GM23248 (cell line): ENCODE results near the gene LBR. TPM values are rescaled to one million over a fixed set of nuclear protein-coding genes. Genes with fewer than 3 reads are reported as not detected.

ENCODE experiments used
- DNase-seq: peaks from one replicate; pipeline ENCODE4 v3.0.0-alpha.2; 2015
- H2AFZ ChIP-seq: fragments of 200-600 bp; sonication (generic); 2 replicates; pipeline ENCODE4 v1.6.1; 2016; ENCODE audit warnings: antibody characterized with exemption
- H3F3A ChIP-seq: fragments of 200-600 bp; sonication (generic); 2 replicates; pipeline ENCODE4 v1.6.1; 2016; ENCODE audit warnings: mild to moderate bottlenecking, antibody characterized with exemption, mixed run types; ENCODE audit not compliant: insufficient read depth
- H3K27ac ChIP-seq: fragments of 200-600 bp; sonication (generic); 2 replicates; pipeline ENCODE4 v1.5.1; 2016; ENCODE audit warnings: mild to moderate bottlenecking
- H3K27me3 ChIP-seq: fragments of 200-600 bp; sonication (generic); replicated peaks from 2 replicates; pipeline ENCODE4 v1.6.1; 2016; ENCODE audit warnings: mild to moderate bottlenecking; ENCODE audit not compliant: insufficient read depth
- H3K36me3 ChIP-seq: fragments of 200-600 bp; sonication (generic); 2 replicates; pipeline ENCODE4 v1.6.1; 2016; ENCODE audit warnings: low read depth, mild to moderate bottlenecking
- H3K4me1 ChIP-seq: fragments of 200-600 bp; sonication (generic); 2 replicates; pipeline ENCODE4 v1.6.1; 2016; ENCODE audit warnings: mild to moderate bottlenecking; ENCODE audit not compliant: insufficient read depth
- H3K4me2 ChIP-seq: fragments of 200-600 bp; sonication (generic); one replicate; pipeline ENCODE4 v1.6.1; 2016; ENCODE audit warnings: mild to moderate bottlenecking; ENCODE audit not compliant: unreplicated experiment
- H3K4me3 ChIP-seq: fragments of 200-600 bp; sonication (generic); 2 replicates; pipeline ENCODE4 v1.5.1; 2016; ENCODE audit warnings: mild to moderate bottlenecking
- H3K79me2 ChIP-seq: fragments of 200-600 bp; sonication (generic); 2 replicates; pipeline ENCODE4 v1.6.1; 2016; ENCODE audit warnings: mild to moderate bottlenecking; ENCODE audit not compliant: insufficient read depth
- H3K9ac ChIP-seq: fragments of 200-600 bp; sonication (generic); 2 replicates; pipeline ENCODE4 v1.6.1; 2016; ENCODE audit warnings: mild to moderate bottlenecking
- H3K9me2 ChIP-seq: fragments of 200-600 bp; sonication (generic); 2 replicates; pipeline ENCODE4 v1.6.1; 2016; ENCODE audit warnings: mixed run types, mild to moderate bottlenecking, moderate library complexity; ENCODE audit not compliant: insufficient read depth
- H3K9me3 ChIP-seq: fragments of 200-600 bp; sonication (generic); one replicate; pipeline ENCODE4 v1.6.1; 2017; ENCODE audit warnings: low read depth
- H4K20me1 ChIP-seq: fragments of 200-600 bp; sonication (generic); 2 replicates; pipeline ENCODE4 v1.6.0; 2016; ENCODE audit not compliant: insufficient read depth
- EZH2 ChIP-seq: fragments of 200-600 bp; sonication (generic); IDR thresholded peaks from 2 replicates; pipeline ENCODE4 v1.6.1; 2018; ENCODE audit warnings: antibody characterized with exemption, mild to moderate bottlenecking; ENCODE audit not compliant: insufficient read depth, poor library complexity, severe bottlenecking
- EZH2phosphoT487 ChIP-seq: fragments of 200-600 bp; sonication (generic); IDR thresholded peaks from 2 replicates; pipeline ENCODE4 v1.6.1; 2018; ENCODE audit warnings: antibody characterized with exemption, moderate library complexity, mild to moderate bottlenecking, low read depth; ENCODE audit not compliant: insufficient read depth
- WGBS, 2 experiments: methylation state at CpG; one replicate each; pipeline ENCODE4 v1.1.6; 2015 to 2017; ENCODE audit warnings: low lambda C conversion rate in 2 of 2, low coverage in 1 of 2; ENCODE audit errors: missing lambda C conversion rate in 2 of 2; 5-methylcytosine and 5-hydroxymethylcytosine counted together
- in situ Hi-C: fragments of 300-500 bp; cut with MboI; formaldehyde crosslinking; loops from 2 replicates; pipeline ENCODE4 v1.15.0; 2020
- polyA plus RNA-seq: library from polyadenylated mRNA; unstranded; fragments of >200 nt; fragmentation: Nextera tagmentation; extraction: Ambion mirVana; gene quantifications from 2 replicates; pipeline ENCODE4 v1.2.1, GENCODE V29; 2016
- total RNA-seq: library from RNA; depleted of rRNA; stranded (reverse); fragments of >200 nt; shearing (Covaris generic); gene quantifications from 2 replicates; pipeline ENCODE4 v1.2.3, GENCODE V29; 2014

LBR gene
- total and polyA plus RNA-seq, 2 experiments from 2014 or later: 12.3 to 16.8 TPM

- no peak overlapping the region for H3K27ac ChIP-seq
- no peaks in the 10 kb centered on the region for H3K79me2 ChIP-seq
- no peak for TF ChIP-seq EZH2phosphoT487
- no peak overlapping the region for H3K4me3 ChIP-seq
- no peak overlapping the region for H2AFZ ChIP-seq
- no peak for DNase-seq
- H3K9ac ChIP-seq: no peak overlapping the region
- WGBS, 2 experiments: 77 to 84% methylated on average over 9 of the region's 9 CpGs
- no peak overlapping the region for H3K4me2 ChIP-seq
- H3K4me1 ChIP-seq: no peaks in the 10 kb centered on the region
- in situ Hi-C loops: no loop called here
- no peaks in the 10 kb centered on the region for H3F3A ChIP-seq
- no peaks in the 10 kb centered on the region for H4K20me1 ChIP-seq
- no peaks in the 10 kb centered on the region for H3K36me3 ChIP-seq
- no peaks in the 10 kb centered on the region for H3K9me3 ChIP-seq
- H3K27me3 ChIP-seq: no peaks in the 10 kb centered on the region
- no peaks in the 10 kb centered on the region for H3K9me2 ChIP-seq
Observed at GRCh38 chr1:225441314-225442122, 13.7 kb upstream of the LBR start.

GRCh38 chr1:225440380-225441221 lies 12.8 kb upstream of the LBR start:
- no peak overlapping the region for H3K27ac ChIP-seq
- no peak for TF ChIP-seq EZH2phosphoT487
- TF ChIP-seq EZH2: no peak
- no peaks in the 10 kb centered on the region for H3K4me1 ChIP-seq
- no peaks in the 10 kb centered on the region for H3K79me2 ChIP-seq
- no peak overlapping the region for H2AFZ ChIP-seq
- no peak overlapping the region for H3K4me3 ChIP-seq
- no peaks in the 10 kb centered on the region for H3F3A ChIP-seq
- no peak for DNase-seq
- WGBS, 2 experiments: 59 to 64% methylated on average over 4 of the region's 4 CpGs
- H4K20me1 ChIP-seq: no peaks in the 10 kb centered on the region
- H3K9me3 ChIP-seq: no peaks in the 10 kb centered on the region
- in situ Hi-C loops: no loop called here
- H3K36me3 ChIP-seq: no peaks in the 10 kb centered on the region
- no peak overlapping the region for H3K9ac ChIP-seq
- H3K9me2 ChIP-seq: no peaks in the 10 kb centered on the region
- H3K4me2 ChIP-seq: no peak overlapping the region
- no peaks in the 10 kb centered on the region for H3K27me3 ChIP-seq

- Histone ChIP-seq H3K9ac (no peak overlapping the region), H3K9me2 (no peaks in the 10 kb centered on the region), H3K27me3 (no peaks in the 10 kb centered on the region), H3K36me3 (no peaks in the 10 kb centered on the region), H3K79me2 (no peaks in the 10 kb centered on the region), H3K4me2 (no peak overlapping the region), H3K4me3 (no peak overlapping the region), H3K27ac (no peak overlapping the region), H3K9me3 (no peaks in the 10 kb centered on the region), H2AFZ (no peak overlapping the region), H3K4me1 (no peaks in the 10 kb centered on the region), H4K20me1 (no peaks in the 10 kb centered on the region), H3F3A (no peaks in the 10 kb centered on the region)
- in situ Hi-C loops: no loop called here
- 83 to 92% methylated on average over 5 of the region's 5 CpGs for WGBS, 2 experiments
- peak; percentile 48 for DNase-seq
- TF ChIP-seq EZH2phosphoT487: no peak
Observed at GRCh38 chr1:225437710-225438437, 10.0 kb upstream of the LBR start.

- Histone ChIP-seq H3F3A (no peaks in the 10 kb centered on the region), H3K36me3 (no peaks in the 10 kb centered on the region), H3K4me1 (no peaks in the 10 kb centered on the region), H3K9ac (no peak overlapping the region), H3K27me3 (no peaks in the 10 kb centered on the region), H3K9me2 (no peaks in the 10 kb centered on the region), H3K9me3 (no peaks in the 10 kb centered on the region), H3K4me2 (no peak overlapping the region), H2AFZ (no peak overlapping the region), H3K79me2 (no peaks in the 10 kb centered on the region), H3K27ac (no peak overlapping the region), H3K4me3 (no peak overlapping the region), H4K20me1 (no peaks in the 10 kb centered on the region)
- no peak for DNase-seq
- 54 to 58% methylated on average over 6 of the region's 6 CpGs for WGBS, 2 experiments
- TF ChIP-seq EZH2phosphoT487 (no peak), EZH2 (no peak)
- in situ Hi-C loops: no loop called here
Observed at GRCh38 chr1:225435957-225436392, 8.1 kb upstream of the LBR start.
